Measurements from ENCODE around the gene STK35. TPM values are rescaled to one million over a fixed set of nuclear protein-coding genes. Genes with fewer than 3 reads are reported as not detected.

Gene STK35
- 10 to 100 TPM; 23.1 to 23.3 TPM for total RNA-seq

DNA sequence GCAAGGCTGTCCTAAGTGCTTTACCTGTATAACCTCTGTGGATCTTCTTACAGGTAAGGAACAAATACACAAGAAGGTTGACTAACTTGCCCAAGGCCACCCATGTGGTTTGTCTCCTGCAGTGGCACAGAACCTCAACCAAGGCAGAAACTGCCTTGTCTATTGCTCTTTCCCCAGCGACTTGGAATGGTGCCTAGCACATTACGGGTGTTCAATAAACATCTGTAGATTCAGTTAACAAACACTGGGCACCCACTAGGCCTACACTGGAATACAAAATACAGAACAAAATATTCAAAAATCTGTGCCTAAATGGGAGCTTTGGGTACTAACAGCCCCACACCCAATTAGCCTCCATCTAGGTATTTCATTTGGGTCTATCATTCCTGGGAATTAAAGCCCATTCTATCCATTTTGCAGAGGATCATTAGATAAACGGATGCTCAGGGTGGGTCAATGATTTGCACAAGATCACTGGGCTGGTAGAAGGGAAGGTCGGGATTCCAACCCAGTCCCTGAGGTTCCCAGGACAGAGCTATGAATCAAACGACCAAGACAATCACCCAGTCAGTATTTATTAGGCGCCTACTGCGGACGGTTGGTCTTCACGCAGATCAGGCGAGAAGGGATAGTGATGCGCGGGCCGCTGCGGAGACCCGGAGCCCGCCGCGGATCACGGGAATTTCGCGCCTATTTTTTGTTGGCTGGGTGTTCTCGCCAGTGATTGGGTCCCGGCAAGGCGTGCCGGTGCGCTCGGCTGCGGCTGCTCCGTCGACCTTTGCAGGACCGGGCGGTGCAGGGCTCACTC is at the start of gene STK35:
STK35 (plus strand) TSS at position 771 of the 808 bp plus-strand sequence. CDS start 55 bp downstream, outside the sequence.

Small RNA genes lying within 50 kb of the gene (small RNA-seq; reads per million reads assigned to genes)
- 0 reads per million in 2 donors for gene RPL7P2

Other genes with a start within 250 kb of the STK35 start
- gene SIRPA, start 206.4 kb upstream of the STK35 start, total RNA-seq = 10 to 100 TPM; 46.8 to 59.6 TPM
- gene PDYN, start 107.8 kb upstream of the STK35 start, total RNA-seq = not detected
- not detected for gene TGM3, start 194.2 kb downstream of the STK35 start, total RNA-seq